ENCODE data around the gene KHDRBS1. TPM values are rescaled to one million over a fixed set of nuclear protein-coding genes. Genes with fewer than 3 reads are reported as not detected.
"Not testable (repeated sequence)": the region's sequence is repeated elsewhere in the genome, so short reads cannot be mapped to it uniquely, and the experiment has no call there.

The KHDRBS1 gene
- total RNA-seq, 1 donor from 2014 or later = 90.5 TPM

DNA sequence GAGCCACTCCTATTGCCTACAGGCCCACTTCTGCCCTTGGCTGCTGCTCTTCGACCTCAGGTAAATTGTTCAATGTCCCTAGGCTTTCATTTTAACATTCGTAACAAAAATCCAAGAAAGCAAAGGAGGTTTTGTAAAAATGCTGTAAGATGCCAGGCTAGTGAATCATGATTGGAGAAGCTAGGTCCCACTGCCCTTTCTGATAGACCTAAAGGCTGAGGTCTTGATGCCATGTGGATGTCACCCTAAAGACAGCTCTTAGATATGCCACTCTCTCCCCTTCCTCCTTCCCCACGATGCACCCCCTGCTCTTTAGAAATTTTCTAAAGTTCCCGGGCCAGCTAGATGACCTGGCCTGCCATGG lies 49.2 kb downstream of the KHDRBS1 start:
- peaks cover 26% of the 10 kb centered on the region for H3K36me3 Mint-ChIP-seq (ENCODE audit: low read depth)
- no peak overlapping the region for H3K4me3 Mint-ChIP-seq (ENCODE audit: unreplicated experiment)
- no peak for DNase-seq (ENCODE audit: low spot score)
- H3K27me3 Mint-ChIP-seq (ENCODE audit: low read depth) = no peaks in the 10 kb centered on the region
- peaks cover 50% of the 10 kb centered on the region for H3K4me1 Mint-ChIP-seq (ENCODE audit: low read depth)
- peak overlapping the region; percentile 99 for H3K27ac Mint-ChIP-seq (ENCODE audit: unreplicated experiment)
- TF ChIP-seq, protein P1, sequence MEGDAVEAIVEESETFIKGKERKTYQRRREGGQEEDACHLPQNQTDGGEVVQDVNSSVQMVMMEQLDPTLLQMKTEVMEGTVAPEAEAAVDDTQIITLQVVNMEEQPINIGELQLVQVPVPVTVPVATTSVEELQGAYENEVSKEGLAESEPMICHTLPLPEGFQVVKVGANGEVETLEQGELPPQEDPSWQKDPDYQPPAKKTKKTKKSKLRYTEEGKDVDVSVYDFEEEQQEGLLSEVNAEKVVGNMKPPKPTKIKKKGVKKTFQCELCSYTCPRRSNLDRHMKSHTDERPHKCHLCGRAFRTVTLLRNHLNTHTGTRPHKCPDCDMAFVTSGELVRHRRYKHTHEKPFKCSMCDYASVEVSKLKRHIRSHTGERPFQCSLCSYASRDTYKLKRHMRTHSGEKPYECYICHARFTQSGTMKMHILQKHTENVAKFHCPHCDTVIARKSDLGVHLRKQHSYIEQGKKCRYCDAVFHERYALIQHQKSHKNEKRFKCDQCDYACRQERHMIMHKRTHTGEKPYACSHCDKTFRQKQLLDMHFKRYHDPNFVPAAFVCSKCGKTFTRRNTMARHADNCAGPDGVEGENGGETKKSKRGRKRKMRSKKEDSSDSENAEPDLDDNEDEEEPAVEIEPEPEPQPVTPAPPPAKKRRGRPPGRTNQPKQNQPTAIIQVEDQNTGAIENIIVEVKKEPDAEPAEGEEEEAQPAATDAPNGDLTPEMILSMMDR (IDR thresholded peaks at IDR 0.05) = no peak
- H3K9me3 Mint-ChIP-seq (ENCODE audit: low read depth) = no peaks in the 10 kb centered on the region

DNA sequence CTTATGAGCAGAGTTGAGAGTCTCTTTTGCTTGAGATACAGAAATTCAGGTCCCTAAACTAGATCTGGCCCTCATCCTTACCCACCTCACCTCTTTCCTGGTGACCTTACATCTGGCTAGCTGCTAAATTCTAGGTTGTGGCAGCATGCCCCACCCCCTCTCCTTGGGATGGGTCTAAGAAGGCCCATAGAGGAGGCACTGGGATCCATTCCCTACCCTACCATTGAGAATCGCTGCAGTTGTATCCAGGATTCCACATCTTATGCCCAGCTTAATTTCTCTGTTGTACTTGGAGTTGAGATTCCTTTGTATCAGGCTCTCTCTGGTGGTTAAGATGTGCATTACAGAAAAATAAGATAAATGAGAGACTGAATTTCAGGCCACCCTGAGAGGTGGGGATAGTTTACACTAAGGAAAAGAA lies 49.6 kb downstream of the KHDRBS1 start:
- H3K4me1 Mint-ChIP-seq (ENCODE audit: low read depth) = peaks cover 54% of the 10 kb centered on the region
- DNase-seq (ENCODE audit: low spot score) = no peak
- no peak overlapping the region for H3K4me3 Mint-ChIP-seq (ENCODE audit: unreplicated experiment)
- H3K9me3 Mint-ChIP-seq (ENCODE audit: low read depth) = no peaks in the 10 kb centered on the region
- H3K36me3 Mint-ChIP-seq (ENCODE audit: low read depth) = peaks cover 26% of the 10 kb centered on the region
- H3K27ac Mint-ChIP-seq (ENCODE audit: unreplicated experiment) = peak overlapping the region; percentile 99
- no peaks in the 10 kb centered on the region for H3K27me3 Mint-ChIP-seq (ENCODE audit: low read depth)
- TF ChIP-seq, protein P1 (IDR thresholded peaks at IDR 0.05) = peak; percentile 85

DNA sequence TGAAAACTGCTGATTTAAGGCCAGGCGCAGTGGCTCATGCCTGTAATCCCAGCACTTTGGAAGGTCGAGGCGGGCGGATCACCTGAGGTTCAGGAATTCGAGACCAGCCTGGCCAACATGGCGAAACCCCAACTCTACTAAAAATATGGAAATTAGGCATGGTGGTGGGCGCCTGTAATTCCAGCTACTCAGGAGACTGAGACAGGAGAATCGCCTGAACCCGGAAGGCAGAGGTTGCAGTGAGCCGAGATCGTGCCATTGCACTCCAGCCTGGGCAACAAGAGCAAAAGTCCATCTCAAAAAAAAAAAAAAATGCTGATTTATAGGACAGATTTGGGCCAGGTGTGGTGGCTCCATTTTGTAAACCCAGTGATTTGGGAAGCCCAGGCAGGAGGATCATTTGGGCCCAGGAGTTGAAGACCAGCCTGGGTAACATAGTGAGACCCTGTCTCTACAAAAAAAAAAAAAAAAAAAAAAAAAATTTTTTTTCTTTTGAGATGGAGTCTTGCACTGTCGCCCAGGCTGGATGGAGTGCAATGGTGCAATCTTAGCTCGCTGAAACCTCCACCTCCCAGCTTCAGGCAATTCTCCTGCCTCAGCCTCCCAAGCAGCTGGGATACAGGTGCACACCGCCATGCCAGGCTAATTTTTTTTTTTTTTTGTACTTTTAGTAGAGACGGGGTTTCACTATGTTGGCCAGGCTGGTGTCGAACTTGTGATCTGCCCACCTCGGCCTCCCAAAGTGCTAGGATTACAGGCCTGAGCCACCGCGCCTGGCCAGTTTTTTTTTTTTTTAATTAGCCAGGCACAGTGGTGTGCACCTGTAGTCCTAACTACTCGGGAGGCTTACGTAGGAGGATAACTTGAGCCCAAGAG lies 52.2 kb downstream of the KHDRBS1 start:
- H3K27ac Mint-ChIP-seq (ENCODE audit: unreplicated experiment) = peak overlapping the region; percentile 42
- not testable (repeated sequence) for DNase-seq (ENCODE audit: low spot score)

GRCh38 chr1:32066489-32066873 lies 52.8 kb downstream of the KHDRBS1 start:
- peak overlapping the region; percentile 42 for H3K27ac Mint-ChIP-seq (ENCODE audit: unreplicated experiment)
- no peak for DNase-seq (ENCODE audit: low spot score)

More for the DNA sequence above, 52.2 kb downstream of the KHDRBS1 start:
- H3K36me3 Mint-ChIP-seq (ENCODE audit: low read depth); H3K4me3 Mint-ChIP-seq (ENCODE audit: unreplicated experiment); H3K27me3 Mint-ChIP-seq (ENCODE audit: low read depth); H3K9me3 Mint-ChIP-seq (ENCODE audit: low read depth): not testable (repeated sequence)
- H3K4me1 Mint-ChIP-seq (ENCODE audit: low read depth) = peaks cover 65% of the 10 kb centered on the region

DNA sequence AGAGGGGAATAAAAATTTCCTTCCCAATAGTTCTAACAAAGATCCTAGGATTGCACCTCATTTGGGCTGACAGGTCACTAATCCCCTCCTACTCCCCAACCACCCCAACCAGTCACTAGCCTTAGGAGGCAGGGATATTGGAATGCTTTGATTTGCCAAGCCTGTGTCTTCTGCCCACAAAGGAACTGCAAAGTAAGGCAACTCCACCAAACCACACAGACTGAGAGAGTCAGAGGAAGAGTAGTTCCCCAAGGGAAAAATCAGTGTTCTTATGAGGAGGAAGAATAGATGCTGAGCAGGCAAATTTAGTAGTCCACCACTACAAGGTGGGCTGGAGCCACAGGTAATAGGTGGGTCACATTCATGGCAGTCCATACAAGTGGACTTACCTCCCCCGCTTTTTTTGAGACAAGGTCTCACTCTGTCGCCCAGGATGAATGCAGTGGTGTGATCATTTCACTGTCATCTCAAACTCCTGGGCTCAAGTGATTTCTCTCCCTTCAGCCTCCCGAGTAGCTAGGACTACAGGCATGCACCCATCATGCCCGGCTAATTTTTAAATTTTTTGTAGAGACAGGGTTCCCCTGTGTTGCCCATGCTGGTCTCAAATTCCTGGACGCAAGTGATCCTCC lies 55.4 kb downstream of the KHDRBS1 start:
- TF ChIP-seq, protein P1 (IDR thresholded peaks at IDR 0.05) = no peak
- H3K4me3 Mint-ChIP-seq (ENCODE audit: unreplicated experiment) = no peak overlapping the region
- H3K9me3 Mint-ChIP-seq (ENCODE audit: low read depth) = no peaks in the 10 kb centered on the region
- no peaks in the 10 kb centered on the region for H3K27me3 Mint-ChIP-seq (ENCODE audit: low read depth)
- peaks cover 52% of the 10 kb centered on the region for H3K4me1 Mint-ChIP-seq (ENCODE audit: low read depth)
- no peak for DNase-seq (ENCODE audit: low spot score)
- H3K27ac Mint-ChIP-seq (ENCODE audit: unreplicated experiment) = peak overlapping the region; percentile 83
- no peaks in the 10 kb centered on the region for H3K36me3 Mint-ChIP-seq (ENCODE audit: low read depth)

More at GRCh38 chr1:32066489-32066873, 52.8 kb downstream of the KHDRBS1 start:
- Mint-ChIP-seq H3K36me3 (ENCODE audit: low read depth) (peaks cover 4% of the 10 kb centered on the region), H3K4me3 (ENCODE audit: unreplicated experiment) (no peak overlapping the region), H3K4me1 (ENCODE audit: low read depth) (peaks cover 59% of the 10 kb centered on the region), H3K9me3 (ENCODE audit: low read depth) (no peaks in the 10 kb centered on the region), H3K27me3 (ENCODE audit: low read depth) (no peaks in the 10 kb centered on the region)
- TF ChIP-seq, protein P1 (IDR thresholded peaks at IDR 0.05) = no peak
